SK-N-SH (cell line): ENCODE results near the gene RTN4RL2.

Experiments used
- CHD2 ChIP-seq: fragments of 150-350 bp; IDR thresholded peaks from 2 replicates; pipeline ENCODE4 v1.6.1; 2018; ENCODE audit warnings: low read length; ENCODE audit not compliant: partially characterized antibody
- CTCF ChIP-seq: fragments of 200-600 bp; sonication (generic); IDR thresholded peaks from 2 replicates; pipeline ENCODE4 v1.6.1; 2017; ENCODE audit warnings: antibody characterized with exemption, mild to moderate bottlenecking, moderate library complexity
- JUND ChIP-seq: IDR thresholded peaks from 2 replicates; pipeline ENCODE4 v1.4.0; 2012
- MEF2A ChIP-seq: IDR thresholded peaks from 2 replicates; pipeline ENCODE4 v1.4.0; 2012; ENCODE audit warnings: low read depth, borderline replicate concordance
- MXI1 ChIP-seq: IDR thresholded peaks from 2 replicates; pipeline ENCODE4 v1.6.1; 2012; ENCODE audit warnings: mild to moderate bottlenecking, low read depth, low read length, improper control_type of control experiment
- POLR2AphosphoS5 ChIP-seq: IDR thresholded peaks from 2 replicates; pipeline ENCODE4 v1.6.1; 2012; ENCODE audit warnings: low read depth, low read length
- REST ChIP-seq: IDR thresholded peaks from 2 replicates; pipeline ENCODE4 v1.6.1; 2012; ENCODE audit warnings: mild to moderate bottlenecking, low read depth, low read length, moderate library complexity
- USF2 ChIP-seq: fragments of 150-350 bp; IDR thresholded peaks from 2 replicates; pipeline ENCODE4 v1.6.1; 2017; ENCODE audit warnings: antibody characterized with exemption, low read length, low read depth, borderline replicate concordance
- ZBTB33 ChIP-seq: IDR thresholded peaks from 2 replicates; pipeline ENCODE4 v1.4.0; 2012; ENCODE audit warnings: low read depth, borderline replicate concordance
- TF ChIP-seq, protein P1 (sequence below): IDR thresholded peaks from 2 replicates; pipeline ENCODE4 v1.4.0; 2012; ENCODE audit warnings: low read depth, borderline replicate concordance

DNA sequence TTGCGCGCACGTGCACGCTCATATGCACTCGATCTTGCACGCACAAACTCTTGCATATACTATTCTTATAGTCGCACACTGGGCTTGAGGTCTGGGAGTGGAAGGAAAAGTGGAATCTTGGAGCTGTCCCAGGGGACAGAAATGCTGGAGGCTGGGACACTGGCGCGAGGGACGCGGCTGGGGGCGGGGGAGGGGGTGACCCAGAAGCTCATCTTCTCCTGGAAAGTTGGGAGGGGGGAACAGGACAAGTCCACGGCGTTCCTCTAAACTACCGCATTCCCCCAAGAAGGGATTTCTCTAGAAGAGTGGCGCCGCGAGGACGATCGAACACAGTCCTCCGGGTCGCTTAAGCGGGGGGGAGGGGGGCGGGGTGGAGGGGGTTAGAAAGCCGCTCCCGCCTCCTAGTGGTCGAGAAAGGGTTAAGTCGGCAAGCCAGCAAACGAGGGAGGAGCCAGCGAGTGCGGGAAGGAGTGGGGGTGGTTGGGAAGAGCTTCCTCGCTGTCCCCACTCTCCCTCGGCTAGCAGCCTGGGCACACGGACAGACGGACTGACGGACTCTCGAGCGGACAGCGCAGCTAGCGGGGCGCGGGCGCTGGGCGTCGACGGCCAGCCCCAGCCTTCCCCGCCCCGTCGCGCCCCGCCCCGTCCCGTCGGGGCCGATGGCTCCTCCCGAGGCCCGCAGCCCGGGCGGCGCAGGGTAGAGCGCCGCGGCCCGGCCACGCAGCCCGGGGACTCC, at the start of gene RTN4RL2:
- TF ChIP-seq USF2 (no peak), CTCF (no peak), JUND (no peak), MEF2A (no peak), POLR2AphosphoS5 (no peak), CHD2 (no peak), ZBTB33 (no peak), REST (no peak), MXI1 (no peak)
- TF ChIP-seq, protein P1, sequence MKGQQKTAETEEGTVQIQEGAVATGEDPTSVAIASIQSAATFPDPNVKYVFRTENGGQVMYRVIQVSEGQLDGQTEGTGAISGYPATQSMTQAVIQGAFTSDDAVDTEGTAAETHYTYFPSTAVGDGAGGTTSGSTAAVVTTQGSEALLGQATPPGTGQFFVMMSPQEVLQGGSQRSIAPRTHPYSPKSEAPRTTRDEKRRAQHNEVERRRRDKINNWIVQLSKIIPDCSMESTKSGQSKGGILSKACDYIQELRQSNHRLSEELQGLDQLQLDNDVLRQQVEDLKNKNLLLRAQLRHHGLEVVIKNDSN, result no peak
